MCF 10A (cell line): ENCODE data around the gene SYNDIG1. TPM values are rescaled to one million over a fixed set of nuclear protein-coding genes. Genes with fewer than 3 reads are reported as not detected.

Experiments used
- BruUV-seq: library from RNA; stranded (reverse); fragments of 400-500 nt; replicated peaks from 2 replicates; lab custom pipeline; 2021; lab: Mats Ljungman, UMichigan
- CTCF ChIA-PET: fragments of 300-600 bp; sonication (Branson Sonifier 250); formaldehyde crosslinking; extraction: SDS; loops from one replicate; lab custom pipeline; 2021; ENCODE audit warnings: antibody characterized with exemption, inconsistent platforms; lab: Yijun Ruan, JAX
- POLR2A ChIA-PET: fragments of 300-600, 350-650 bp; sonication (Branson Sonifier 250); formaldehyde crosslinking; extraction: SDS; loops from one replicate; lab custom pipeline; 2020; ENCODE audit warnings: antibody characterized with exemption, inconsistent platforms; lab: Yijun Ruan, JAX
- DNase-seq: peaks from one replicate; pipeline ENCODE4 v3.0.0-alpha.2; 2018; ENCODE audit not compliant: unreplicated experiment
- H3K27ac Mint-ChIP-seq: one replicate; pipeline ENCODE4 v1.8.0; 2022; ENCODE audit warnings: mild to moderate bottlenecking, low read depth, mixed read lengths; ENCODE audit not compliant: unreplicated experiment
- H3K27me3 Mint-ChIP-seq: one replicate; pipeline ENCODE4 v1.8.0; 2022; ENCODE audit warnings: mixed read lengths; ENCODE audit not compliant: insufficient read depth, unreplicated experiment
- H3K36me3 Mint-ChIP-seq: one replicate; pipeline ENCODE4 v1.8.0; 2022; ENCODE audit warnings: mild to moderate bottlenecking, moderate library complexity, mixed read lengths; ENCODE audit not compliant: insufficient read depth, unreplicated experiment
- H3K4me1 Mint-ChIP-seq: one replicate; pipeline ENCODE4 v1.8.0; 2022; ENCODE audit warnings: mixed read lengths; ENCODE audit not compliant: insufficient read depth, unreplicated experiment
- H3K4me3 Mint-ChIP-seq: one replicate; pipeline ENCODE4 v1.8.0; 2022; ENCODE audit warnings: mild to moderate bottlenecking, moderate library complexity, mixed read lengths; ENCODE audit not compliant: unreplicated experiment
- H3K9me3 Mint-ChIP-seq: one replicate; pipeline ENCODE4 v1.8.0; 2022; ENCODE audit warnings: mixed read lengths; ENCODE audit not compliant: unreplicated experiment
- CTCF ChIP-seq: fragments of 200-600 bp; IDR thresholded peaks from one replicate; pipeline ENCODE4 v1.8.0; 2022; ENCODE audit warnings: antibody characterized with exemption, mild to moderate bottlenecking; ENCODE audit not compliant: unreplicated experiment
- intact Hi-C: fragments of 100-400 bp; cut with micrococcal nuclease; formaldehyde crosslinking; loops from 2 replicates; pipeline ENCODE4 v1.14.1; 2022
- total RNA-seq: library from RNA; stranded (reverse); gene quantifications from 2 replicates; pipeline ENCODE4 v1.2.3, GENCODE V29; 2022

The SYNDIG1 gene
- total RNA-seq, 1 experiment from 2014 or later = not detected

GRCh38 chr20:24664266-24664986 lies 195.0 kb downstream of the SYNDIG1 start:
- no peaks in the 10 kb centered on the region for H3K4me1 Mint-ChIP-seq
- DNase-seq = no peak
- intact Hi-C loops = no loop called here
- no peak overlapping the region for H3K4me3 Mint-ChIP-seq
- no peaks in the 10 kb centered on the region for H3K27me3 Mint-ChIP-seq
- BruUV-seq = no TSS peak
- POLR2A ChIA-PET = no interaction called here
- H3K27ac Mint-ChIP-seq = no peak overlapping the region
- H3K36me3 Mint-ChIP-seq = no peaks in the 10 kb centered on the region
- CTCF ChIA-PET = interaction anchor here (0.6 to 0.7 kb wide), 2 partner anchors 51 to 253 kb away, joined by 3 read pairs; no protein-coding TSS in a partner anchor
- TF ChIP-seq CTCF = no peak
- peaks cover 15% of the 10 kb centered on the region for H3K9me3 Mint-ChIP-seq

GRCh38 chr20:24665196-24665595 lies 195.8 kb downstream of the SYNDIG1 start:
- no peak overlapping the region for H3K4me3 Mint-ChIP-seq
- no peak overlapping the region for H3K27ac Mint-ChIP-seq
- no peak for DNase-seq
- no TSS peak for BruUV-seq
- CTCF ChIA-PET = interaction anchor here (0.7 to 2.5 kb wide), 2 partner anchors 11 to 120 kb away, joined by 3 to 7 read pairs; no protein-coding TSS in a partner anchor
- intact Hi-C loops = no loop called here
- TF ChIP-seq CTCF = no peak
- POLR2A ChIA-PET = no interaction called here
- H3K36me3 Mint-ChIP-seq = no peaks in the 10 kb centered on the region
- no peaks in the 10 kb centered on the region for H3K27me3 Mint-ChIP-seq
- H3K4me1 Mint-ChIP-seq = no peaks in the 10 kb centered on the region
- H3K9me3 Mint-ChIP-seq = peaks cover 22% of the 10 kb centered on the region

- Mint-ChIP-seq H3K4me3 (no peak overlapping the region), H3K9me3 (peaks cover 23% of the 10 kb centered on the region), H3K36me3 (no peaks in the 10 kb centered on the region), H3K27me3 (no peaks in the 10 kb centered on the region), H3K4me1 (no peaks in the 10 kb centered on the region), H3K27ac (no peak overlapping the region)
- no TSS peak for BruUV-seq
- DNase-seq = no peak
- ChIA-PET CTCF (interaction anchor here (0.7 to 2.5 kb wide), 2 partner anchors 10 to 121 kb away, joined by 3 to 7 read pairs; no protein-coding TSS in a partner anchor), POLR2A (no interaction called here)
- intact Hi-C loops = no loop called here
- TF ChIP-seq CTCF = no peak
Observed at GRCh38 chr20:24665741-24666191, 196.3 kb downstream of the SYNDIG1 start.

GRCh38 chr20:24667689-24668383 lies 198.4 kb downstream of the SYNDIG1 start:
- Mint-ChIP-seq H3K9me3 (peaks cover 23% of the 10 kb centered on the region), H3K4me3 (no peak overlapping the region), H3K27ac (no peak overlapping the region), H3K4me1 (no peaks in the 10 kb centered on the region), H3K27me3 (no peaks in the 10 kb centered on the region), H3K36me3 (no peaks in the 10 kb centered on the region)
- intact Hi-C loops = no loop called here
- BruUV-seq = no TSS peak
- no peak for TF ChIP-seq CTCF
- ChIA-PET POLR2A (interaction anchor here (0.7 kb wide), 1 partner anchor 8 kb away, joined by 3 read pairs; no protein-coding TSS in a partner anchor), CTCF (interaction anchor here (0.5 to 2.5 kb wide), 3 partner anchors 8 to 942 kb away, joined by 3 to 7 read pairs (median 4); no protein-coding TSS in a partner anchor)
- DNase-seq = no peak
